ENCODE measurements around the gene NME3. TPM values are rescaled to one million over a fixed set of nuclear protein-coding genes. Genes with fewer than 3 reads are reported as not detected.
A peak's percentile ranks its signal among the peaks of the same experiment; 100 is the strongest.

The NME3 gene
- total and polyA plus RNA-seq, 9 of the 15 experiments (the other 6 are each of a cell fraction or from before 2014, with no cell fraction given) = 0.68 to 76.3 (median 11.5) TPM

DNA sequence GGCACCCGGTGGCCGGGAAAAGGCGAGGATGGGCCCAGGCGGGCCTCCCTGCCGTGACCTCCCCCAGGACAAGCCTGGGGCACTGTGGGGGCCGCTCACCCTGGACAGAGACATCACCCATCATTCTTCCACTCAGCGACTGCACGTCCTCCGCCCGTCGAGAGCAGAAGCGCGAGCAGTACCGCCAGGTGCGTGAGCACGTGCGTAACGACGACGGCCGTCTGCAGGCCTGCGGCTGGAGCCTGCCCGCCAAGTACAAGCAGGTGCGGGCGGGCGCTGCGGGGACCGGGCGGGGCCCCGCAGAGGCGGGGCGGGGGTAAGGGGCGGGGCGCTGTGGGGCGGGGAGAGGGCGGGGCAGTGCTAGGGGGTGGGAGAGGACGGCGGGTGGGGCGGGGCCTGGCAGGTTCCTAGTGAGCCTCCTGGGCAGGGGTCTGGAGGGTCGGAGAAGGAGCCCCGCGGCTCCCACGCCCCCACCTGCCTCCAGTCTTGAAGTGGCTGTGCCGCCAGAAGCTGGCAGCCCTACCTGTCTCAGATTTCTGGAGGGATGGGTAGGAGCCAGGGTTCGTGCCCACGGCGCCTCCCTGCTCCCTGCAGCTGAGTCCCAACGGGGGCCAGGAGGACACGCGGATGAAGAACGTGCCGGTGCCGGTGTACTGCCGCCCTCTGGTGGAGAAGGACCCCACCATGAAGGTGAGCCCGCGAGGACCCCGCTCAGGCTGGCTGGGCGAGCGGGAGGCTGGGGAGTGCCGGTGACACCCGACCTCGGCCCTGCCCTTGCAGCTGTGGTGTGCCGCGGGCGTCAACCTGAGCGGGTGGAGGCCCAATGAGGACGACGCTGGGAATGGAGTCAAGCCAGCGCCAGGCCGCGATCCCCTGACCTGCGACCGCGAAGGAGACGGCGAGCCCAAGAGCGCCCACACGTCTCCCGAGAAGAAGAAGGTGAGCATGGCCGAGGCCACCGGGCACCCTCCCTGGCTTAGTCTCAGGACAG is 7.5 kb downstream of the NME3 start (continued):
- TF ChIP-seq, protein P1, sequence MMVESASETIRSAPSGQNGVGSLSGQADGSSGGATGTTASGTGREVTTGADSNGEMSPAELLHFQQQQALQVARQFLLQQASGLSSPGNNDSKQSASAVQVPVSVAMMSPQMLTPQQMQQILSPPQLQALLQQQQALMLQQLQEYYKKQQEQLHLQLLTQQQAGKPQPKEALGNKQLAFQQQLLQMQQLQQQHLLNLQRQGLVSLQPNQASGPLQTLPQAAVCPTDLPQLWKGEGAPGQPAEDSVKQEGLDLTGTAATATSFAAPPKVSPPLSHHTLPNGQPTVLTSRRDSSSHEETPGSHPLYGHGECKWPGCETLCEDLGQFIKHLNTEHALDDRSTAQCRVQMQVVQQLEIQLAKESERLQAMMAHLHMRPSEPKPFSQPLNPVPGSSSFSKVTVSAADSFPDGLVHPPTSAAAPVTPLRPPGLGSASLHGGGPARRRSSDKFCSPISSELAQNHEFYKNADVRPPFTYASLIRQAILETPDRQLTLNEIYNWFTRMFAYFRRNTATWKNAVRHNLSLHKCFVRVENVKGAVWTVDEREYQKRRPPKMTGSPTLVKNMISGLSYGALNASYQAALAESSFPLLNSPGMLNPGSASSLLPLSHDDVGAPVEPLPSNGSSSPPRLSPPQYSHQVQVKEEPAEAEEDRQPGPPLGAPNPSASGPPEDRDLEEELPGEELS (CRISPR knock-in tag; IDR thresholded peaks at IDR 0.05; ENCODE audit: borderline replicate concordance) = no peak
- TF ChIP-seq ZNF75A (CRISPR knock-in tag; IDR thresholded peaks at IDR 0.05) (no peak), HNRNPLL (IDR thresholded peaks at IDR 0.05; ENCODE audit: low read depth, low read length, poor library complexity, severe bottlenecking) (no peak), KLF6 (CRISPR knock-in tag; IDR thresholded peaks at IDR 0.05; ENCODE audit: borderline replicate concordance) (no peak), FOXK2 (conservative IDR thresholded peaks at IDR 0.05 in 1 of 2, IDR thresholded peaks at IDR 0.05 in 1 of 2; ENCODE audit: low read depth in 2 of 2) (no peak), ZNF830 (CRISPR knock-in tag; IDR thresholded peaks at IDR 0.05) (no peak), RB1 (IDR thresholded peaks at IDR 0.05; ENCODE audit: low read depth) (0 out of 2 replicates have a peak, but pooled peaks have one; percentile 52), PRPF4 (IDR thresholded peaks at IDR 0.05; ENCODE audit: insufficient read depth, low read depth, low read length, poor library complexity, severe bottlenecking) (no peak), DIDO1 (tag; IDR thresholded peaks at IDR 0.05; ENCODE audit: low read depth) (no peak), HNRNPUL1 (IDR thresholded peaks at IDR 0.05; ENCODE audit: low read length) (no peak), NFATC3 (IDR thresholded peaks at IDR 0.05) (no peak), CHD1 (IDR thresholded peaks at IDR 0.05; ENCODE audit: low read length) (no peak)
- TF ChIP-seq, protein P2, sequence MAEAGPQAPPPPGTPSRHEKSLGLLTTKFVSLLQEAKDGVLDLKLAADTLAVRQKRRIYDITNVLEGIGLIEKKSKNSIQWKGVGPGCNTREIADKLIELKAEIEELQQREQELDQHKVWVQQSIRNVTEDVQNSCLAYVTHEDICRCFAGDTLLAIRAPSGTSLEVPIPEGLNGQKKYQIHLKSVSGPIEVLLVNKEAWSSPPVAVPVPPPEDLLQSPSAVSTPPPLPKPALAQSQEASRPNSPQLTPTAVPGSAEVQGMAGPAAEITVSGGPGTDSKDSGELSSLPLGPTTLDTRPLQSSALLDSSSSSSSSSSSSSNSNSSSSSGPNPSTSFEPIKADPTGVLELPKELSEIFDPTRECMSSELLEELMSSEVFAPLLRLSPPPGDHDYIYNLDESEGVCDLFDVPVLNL (CRISPR knock-in tag; IDR thresholded peaks at IDR 0.05; ENCODE audit: low read depth) = no peak
- TF ChIP-seq, protein P3, sequence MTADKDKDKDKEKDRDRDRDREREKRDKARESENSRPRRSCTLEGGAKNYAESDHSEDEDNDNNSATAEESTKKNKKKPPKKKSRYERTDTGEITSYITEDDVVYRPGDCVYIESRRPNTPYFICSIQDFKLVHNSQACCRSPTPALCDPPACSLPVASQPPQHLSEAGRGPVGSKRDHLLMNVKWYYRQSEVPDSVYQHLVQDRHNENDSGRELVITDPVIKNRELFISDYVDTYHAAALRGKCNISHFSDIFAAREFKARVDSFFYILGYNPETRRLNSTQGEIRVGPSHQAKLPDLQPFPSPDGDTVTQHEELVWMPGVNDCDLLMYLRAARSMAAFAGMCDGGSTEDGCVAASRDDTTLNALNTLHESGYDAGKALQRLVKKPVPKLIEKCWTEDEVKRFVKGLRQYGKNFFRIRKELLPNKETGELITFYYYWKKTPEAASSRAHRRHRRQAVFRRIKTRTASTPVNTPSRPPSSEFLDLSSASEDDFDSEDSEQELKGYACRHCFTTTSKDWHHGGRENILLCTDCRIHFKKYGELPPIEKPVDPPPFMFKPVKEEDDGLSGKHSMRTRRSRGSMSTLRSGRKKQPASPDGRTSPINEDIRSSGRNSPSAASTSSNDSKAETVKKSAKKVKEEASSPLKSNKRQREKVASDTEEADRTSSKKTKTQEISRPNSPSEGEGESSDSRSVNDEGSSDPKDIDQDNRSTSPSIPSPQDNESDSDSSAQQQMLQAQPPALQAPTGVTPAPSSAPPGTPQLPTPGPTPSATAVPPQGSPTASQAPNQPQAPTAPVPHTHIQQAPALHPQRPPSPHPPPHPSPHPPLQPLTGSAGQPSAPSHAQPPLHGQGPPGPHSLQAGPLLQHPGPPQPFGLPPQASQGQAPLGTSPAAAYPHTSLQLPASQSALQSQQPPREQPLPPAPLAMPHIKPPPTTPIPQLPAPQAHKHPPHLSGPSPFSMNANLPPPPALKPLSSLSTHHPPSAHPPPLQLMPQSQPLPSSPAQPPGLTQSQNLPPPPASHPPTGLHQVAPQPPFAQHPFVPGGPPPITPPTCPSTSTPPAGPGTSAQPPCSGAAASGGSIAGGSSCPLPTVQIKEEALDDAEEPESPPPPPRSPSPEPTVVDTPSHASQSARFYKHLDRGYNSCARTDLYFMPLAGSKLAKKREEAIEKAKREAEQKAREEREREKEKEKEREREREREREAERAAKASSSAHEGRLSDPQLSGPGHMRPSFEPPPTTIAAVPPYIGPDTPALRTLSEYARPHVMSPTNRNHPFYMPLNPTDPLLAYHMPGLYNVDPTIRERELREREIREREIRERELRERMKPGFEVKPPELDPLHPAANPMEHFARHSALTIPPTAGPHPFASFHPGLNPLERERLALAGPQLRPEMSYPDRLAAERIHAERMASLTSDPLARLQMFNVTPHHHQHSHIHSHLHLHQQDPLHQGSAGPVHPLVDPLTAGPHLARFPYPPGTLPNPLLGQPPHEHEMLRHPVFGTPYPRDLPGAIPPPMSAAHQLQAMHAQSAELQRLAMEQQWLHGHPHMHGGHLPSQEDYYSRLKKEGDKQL (CRISPR knock-in tag; IDR thresholded peaks at IDR 0.05; ENCODE audit: borderline replicate concordance) = no peak
- TF ChIP-seq, protein P4, sequence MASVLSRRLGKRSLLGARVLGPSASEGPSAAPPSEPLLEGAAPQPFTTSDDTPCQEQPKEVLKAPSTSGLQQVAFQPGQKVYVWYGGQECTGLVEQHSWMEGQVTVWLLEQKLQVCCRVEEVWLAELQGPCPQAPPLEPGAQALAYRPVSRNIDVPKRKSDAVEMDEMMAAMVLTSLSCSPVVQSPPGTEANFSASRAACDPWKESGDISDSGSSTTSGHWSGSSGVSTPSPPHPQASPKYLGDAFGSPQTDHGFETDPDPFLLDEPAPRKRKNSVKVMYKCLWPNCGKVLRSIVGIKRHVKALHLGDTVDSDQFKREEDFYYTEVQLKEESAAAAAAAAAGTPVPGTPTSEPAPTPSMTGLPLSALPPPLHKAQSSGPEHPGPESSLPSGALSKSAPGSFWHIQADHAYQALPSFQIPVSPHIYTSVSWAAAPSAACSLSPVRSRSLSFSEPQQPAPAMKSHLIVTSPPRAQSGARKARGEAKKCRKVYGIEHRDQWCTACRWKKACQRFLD (CRISPR knock-in tag; IDR thresholded peaks at IDR 0.05) = no peak
